CMK (cell line): ENCODE results near the gene GNRHR.
"Not testable (repeated sequence)": the region's sequence is repeated elsewhere in the genome, so short reads cannot be mapped to it uniquely, and the experiment has no call there.

Experiments used
- DNase-seq: peaks from one replicate; pipeline ENCODE4 v3.0.0-alpha.2; 2010; ENCODE audit warnings: low read depth

The GNRHR gene

DNA sequence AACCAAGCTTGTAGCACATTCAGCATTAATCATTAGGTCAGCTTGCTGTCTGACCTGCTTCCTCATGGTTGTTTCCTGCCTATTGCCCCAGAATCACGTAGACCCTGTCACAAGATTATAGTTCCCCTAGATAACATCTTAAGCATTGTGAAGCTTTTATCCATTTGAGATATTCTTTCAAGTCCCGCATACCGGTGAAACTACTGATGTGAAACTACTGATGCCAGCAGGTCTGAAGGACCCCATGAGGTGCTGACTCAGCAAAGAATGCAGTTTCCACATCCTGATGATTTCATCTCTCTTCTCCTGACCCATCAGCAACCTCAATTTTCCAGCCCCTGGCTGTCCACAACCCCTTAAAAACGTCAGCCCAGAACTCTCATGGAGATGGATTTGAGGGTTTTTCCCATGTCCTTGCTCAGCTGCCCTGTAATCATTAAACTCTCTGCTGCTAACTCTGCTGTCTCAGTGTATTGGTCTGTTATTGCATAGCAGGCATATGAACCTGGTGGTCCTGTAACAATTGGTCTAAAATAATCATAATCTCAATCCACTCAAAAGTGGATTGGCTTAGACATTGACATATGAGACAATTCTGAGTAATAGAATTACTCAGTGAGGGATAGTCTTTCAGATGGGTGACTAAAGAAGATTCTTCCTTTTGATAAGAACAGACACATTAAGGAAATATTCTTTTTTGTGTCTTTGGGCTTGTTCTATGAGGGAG lies 26.9 kb downstream of the GNRHR start:
- no peak for DNase-seq

DNA sequence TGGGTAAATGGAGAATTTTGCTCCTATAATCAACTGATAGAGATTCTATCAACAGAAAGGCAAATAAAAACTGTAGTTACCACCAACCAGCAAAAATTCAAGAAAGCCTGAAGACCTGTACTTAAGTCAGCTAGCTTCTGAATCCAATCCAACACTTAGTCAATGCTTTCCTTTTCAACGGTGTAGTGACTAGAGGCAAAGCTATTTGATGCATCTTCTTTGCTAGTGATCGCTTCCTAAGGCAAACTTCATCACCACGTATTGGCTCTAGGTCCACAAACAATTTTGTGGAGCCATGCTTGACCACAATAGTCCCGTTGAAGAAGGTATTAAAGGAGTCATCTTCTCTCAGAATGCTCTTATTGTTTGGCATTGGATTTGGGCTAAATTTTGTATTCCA lies 28.2 kb downstream of the GNRHR start:
- no peak for DNase-seq

DNA sequence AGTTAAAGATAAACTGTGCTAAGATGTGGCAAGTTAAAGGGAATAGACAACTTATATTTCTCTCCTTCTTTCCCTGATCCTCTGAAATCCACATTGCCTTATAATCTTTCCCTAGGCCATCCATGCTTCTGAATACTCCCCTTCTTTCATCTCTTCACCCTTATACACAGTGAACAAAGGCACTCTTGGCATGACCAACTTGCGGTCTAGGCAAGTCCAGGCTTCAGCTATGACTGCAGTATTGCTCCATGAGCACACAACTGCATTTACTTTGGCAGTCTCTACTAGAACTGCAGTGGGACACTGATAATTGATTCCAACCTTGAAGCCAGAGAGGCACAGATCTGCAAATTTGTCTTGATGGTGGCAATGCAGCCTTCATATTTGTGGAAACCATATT lies 29.1 kb downstream of the GNRHR start:
- no peak for DNase-seq

DNA sequence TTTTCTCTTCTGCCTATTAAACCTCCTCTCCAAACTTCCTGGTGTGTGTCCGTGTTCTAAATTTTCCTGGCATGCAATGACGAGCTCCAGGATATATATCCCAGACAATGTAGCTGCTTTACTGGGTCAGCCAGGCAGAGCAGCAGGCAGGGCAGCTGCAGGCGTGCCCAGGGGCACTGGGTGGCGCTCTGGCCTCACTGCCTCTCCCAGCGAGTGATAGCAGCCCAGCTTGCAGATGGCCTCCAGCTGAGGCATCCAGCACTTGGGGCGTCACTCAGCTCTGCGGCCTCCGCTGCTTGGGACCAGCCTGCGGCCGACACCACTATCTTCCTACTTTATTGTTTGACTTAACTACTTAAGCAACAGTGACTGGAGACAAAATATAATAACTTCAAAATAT lies 30.2 kb downstream of the GNRHR start:
- no peak for DNase-seq

DNA sequence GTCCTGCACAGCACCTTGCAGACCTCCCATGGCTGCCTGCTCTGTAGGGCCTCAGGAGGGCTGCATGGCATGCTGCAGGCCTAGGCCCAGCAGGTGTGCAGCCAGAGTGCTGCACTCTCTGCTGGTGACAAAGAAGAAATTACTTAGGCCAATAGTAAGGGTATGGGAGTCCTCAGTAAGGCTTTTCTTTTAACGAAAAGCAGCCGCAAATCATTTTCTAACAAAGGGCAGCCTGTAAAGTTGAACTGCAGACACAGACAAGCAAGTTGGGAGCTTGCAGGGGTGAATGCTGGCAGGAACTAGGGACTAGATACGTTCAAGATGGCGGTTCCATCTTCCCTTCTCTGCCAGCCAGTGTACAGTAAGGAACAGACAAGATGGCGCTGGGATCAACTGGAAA lies 30.8 kb downstream of the GNRHR start:
- no peak for DNase-seq

DNA sequence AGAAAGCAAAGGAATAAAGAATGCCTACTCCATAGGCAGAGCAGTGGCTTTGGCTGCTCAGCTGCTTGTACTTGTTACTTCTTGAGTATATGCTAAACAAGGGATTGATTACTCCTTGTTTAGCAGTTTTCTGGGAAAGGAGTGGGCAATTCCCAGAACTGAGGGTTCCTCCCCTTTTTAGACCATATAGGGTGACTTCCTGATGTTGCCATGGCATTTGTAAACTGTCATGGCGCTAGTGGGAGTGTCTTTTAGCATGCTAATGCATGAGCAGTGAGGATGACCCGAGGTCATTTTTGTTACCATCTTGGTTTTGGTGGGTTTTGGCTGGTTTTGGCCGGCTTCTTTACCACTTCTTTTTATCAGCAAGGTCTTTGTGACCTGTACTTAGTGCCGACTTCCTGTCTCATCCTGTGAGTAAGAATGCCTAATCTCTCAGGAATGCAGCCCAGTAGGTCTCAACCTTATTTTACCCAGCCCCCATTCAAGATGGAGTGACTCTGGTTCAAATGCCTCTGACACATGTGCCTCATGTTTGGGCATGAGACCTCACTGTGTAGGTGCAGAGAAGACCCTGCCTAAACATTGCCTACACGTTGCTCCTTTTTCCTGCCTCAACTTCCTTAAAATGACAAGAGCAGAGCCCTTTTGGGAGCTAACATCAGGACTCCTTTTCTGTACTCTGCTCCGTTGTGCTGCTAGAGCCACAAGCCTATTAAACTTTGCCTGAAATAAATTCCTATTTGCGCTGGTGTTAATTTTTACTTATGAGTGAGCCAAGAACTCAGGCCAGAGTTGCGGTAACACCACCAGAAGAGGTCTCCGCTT lies 32.2 kb downstream of the GNRHR start:
- DNase-seq: no peak

DNA sequence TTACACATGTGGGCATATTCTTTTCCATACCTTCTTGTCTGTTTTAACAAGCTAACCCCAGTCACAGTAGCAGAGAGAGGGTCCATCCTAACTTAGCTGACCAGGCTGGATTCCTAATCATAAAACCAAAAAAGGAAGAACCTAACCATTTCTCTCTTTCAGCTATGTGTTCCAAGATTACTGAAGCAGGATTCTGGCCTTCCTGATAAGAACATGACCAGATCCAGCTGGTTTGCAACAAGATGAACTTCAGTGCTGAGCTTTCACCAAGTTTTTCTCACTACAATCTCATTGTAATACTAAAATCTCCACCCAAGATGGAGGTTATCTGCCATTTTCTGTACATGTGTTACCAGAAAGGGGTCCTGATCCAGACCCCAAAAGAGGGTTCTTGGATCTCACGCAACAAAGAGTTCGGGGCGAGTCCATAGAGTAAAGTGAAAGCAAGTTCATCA lies 32.8 kb downstream of the GNRHR start:
- no peak for DNase-seq

DNA sequence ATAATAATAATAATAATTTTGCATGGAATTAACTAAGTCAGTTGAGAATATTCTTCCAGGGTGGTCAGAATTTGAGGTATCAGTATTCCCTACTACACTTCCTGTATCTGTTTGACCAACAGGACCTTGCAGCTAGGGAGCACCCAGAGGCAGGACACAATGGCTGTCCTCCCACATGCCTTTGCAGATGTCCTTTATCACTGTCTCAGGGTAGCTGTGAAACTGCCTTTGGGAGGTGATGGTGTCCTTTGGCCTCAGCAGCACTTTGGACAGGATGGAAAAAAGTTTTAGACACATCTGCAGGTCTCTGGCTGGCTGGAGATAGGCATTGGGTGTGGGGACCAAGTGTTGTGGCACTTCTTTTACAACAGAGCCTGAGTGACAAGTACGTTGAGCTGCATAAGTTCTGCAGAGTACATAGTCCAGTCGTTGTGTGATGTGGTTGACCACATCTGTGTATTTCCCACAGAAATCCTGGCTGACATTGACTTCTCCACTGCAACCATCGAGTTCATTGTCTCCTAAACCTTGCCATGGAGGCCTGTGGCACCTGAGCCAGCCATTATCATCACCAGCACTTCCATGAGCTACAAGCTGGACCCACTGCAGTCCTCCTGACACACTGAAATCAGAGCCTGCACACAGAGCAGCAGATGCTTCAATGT lies 34.1 kb downstream of the GNRHR start:
- no peak for DNase-seq

DNA sequence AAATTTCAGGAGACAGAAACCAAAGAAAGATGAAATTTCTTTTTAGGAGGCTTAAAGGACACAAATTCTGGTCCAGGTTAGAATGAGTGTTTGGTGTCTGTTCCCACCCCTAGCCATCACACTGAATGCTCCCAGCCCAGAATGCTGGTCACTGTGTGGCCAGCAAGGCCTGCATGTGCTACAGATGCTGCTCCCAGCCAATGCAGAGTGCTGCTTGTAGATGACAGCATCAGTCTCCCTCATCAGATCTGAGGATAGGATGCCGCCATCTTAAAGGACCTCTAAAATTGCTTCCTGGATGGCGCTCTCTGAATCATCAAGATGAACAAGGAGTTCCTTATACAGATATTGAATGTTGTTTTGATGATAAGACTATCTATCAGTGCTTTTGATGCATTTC lies 35.3 kb downstream of the GNRHR start:
- DNase-seq: no peak

DNA sequence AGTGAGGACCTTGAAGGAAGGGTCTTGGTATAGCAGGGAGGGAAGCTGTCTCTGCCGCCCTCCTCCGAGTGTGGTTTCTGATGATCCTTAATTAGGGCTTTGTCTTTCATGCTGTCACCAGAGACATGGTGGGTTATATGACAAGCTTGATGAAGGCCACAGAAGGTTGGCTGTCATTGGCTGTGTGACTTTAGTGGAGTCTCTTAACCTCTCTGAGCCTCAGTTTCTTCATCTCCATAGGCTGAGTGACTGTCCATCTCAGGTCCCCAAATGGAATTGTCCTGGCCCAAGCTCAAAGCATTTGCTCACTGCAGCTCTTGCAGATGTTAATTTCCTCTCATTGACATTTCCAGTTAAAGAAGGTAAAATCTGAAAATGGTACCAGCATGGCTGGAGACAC lies 36.6 kb downstream of the GNRHR start:
- DNase-seq: no peak

DNA sequence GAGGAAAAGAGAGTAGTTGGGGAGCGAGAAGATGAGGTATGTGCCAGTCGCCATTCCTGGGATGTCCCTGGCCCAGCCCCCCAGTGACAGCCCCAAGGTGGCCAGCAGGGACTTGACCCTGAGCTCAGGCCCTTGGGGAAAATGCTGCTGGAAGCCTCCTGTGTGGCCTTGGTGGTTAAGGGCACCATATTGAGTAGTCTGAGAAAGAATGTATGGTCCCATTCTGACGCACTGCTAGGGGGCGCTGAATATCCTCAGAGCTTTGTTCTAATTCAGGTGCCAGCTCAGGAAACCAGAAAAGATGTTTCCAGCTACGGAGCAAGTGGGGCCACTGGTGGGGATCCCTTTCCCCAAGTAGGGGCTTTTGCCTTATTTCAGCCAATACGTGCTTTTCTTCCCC lies 39.2 kb downstream of the GNRHR start:
- DNase-seq: no peak

DNA sequence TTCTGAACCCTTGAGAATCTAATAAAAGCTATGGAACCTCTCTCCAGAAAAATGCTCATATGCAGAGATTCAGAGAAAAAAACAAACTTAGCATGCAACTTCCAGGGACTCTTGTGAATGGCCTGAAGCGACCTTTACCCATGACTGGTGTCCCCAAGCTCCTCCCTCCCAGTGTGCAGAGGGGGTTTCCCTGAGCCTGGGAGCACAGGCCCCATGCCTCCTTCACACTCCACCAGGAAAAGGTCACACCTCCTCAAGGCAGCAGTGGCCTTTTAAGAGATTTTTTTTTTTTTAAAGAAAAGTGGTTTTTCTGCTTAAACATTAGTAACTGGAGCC lies 40.0 kb downstream of the GNRHR start:
- no peak for DNase-seq

DNA sequence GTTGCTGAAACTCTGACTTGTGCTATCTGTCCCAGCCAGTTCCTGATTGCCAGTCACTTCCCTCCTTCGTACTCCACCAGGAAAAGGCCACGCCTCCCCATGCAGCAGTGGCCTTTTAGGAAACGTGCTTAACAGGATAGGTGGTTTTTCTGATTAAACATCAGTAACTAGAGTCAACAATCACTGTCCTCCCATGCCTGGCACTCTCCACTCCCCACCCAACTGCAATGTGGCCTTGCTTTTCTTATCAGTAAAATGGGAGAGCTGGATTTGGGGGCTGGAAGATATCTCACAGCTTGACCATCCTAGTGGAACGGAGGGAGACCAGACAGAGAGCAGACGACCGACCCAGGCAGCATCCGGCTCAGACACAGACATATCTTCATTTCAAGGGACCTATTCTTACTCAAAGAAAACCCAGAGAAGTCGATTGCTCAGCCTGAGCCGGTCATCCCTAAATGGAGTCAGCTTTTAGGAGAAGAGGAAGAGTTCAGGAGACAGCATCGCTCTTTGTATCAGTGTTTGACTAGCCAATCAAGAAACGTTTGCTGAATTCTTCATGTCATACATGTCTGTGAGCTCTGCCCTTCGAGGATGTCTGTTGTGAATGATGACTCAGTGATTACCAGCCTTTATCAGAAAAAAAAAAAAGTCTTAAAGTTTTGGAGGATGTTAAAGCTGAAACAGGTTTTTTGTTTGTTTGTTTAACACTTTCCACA lies 40.5 kb downstream of the GNRHR start:
- peak; percentile 43 for DNase-seq

DNA sequence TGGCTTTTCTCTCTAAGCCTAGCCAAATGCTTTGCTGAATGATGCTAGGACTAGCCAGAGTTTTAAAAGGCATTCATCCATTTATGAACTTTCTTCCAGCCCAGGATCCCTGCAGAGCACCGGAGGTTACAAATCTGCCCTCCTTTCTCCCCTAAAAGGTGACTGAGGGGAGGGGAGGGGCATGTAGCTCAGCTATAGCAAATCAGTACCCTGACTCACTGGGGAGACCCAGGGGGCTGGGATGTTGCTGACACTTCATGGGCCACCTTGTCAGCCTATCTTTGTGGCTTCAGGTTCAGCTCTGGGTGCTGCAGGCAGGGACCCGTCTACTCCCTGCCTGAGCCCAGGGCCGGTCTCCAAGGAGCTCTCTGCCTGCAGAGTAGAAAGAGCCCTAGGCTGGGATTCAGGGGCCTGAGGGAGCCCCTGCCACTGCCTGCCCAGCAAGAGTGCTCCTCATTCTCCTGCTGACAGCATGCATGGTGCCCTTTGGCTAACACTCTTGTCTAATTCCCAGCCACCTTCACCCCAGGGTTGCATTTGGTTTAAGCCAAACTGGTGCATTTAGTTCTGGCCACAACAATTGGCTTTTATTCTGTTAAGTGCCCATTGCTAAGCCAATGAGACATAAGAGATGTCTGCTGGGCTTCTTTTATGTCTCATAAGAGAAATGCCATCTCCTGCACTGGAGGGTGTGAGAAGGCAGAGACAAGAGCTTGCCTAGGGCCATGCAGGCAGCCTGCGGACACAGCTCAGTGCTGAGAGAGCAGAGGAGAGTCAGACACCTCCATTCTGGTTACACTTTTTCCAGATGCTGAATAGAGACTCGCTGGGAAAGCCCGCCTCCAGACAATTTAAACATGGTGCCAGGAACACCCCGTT lies 41.3 kb downstream of the GNRHR start:
- no peak for DNase-seq

DNA sequence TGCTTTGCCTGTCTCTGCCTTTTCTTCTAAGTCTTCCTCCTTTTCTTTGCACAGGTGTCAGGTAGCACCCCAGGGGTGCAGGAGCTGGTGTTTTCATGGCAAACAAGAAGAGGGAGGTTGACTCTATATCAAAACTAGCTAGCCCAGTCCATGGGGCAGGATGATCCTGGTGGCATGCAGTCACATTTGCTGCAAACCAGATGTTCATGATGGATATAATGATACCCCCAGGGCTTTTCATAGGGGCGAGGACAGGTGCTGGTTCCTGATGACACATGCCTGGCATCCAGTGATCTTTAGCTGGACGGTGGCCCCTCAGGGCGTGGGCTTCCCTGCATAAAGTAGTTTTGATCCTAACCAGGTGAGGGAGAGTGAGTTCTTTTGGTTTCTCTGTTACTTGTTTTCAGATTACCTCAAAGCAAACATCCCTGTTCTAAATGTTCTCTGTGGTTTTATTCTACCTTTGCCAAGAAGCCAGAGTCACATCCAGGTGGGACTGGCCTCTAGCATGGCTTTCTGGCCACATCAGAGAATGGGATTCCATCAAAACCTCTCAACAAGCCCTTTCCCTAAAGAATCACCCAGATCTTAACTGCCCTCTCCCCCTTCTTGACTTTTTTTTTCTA lies 42.1 kb downstream of the GNRHR start:
- no peak for DNase-seq

DNA sequence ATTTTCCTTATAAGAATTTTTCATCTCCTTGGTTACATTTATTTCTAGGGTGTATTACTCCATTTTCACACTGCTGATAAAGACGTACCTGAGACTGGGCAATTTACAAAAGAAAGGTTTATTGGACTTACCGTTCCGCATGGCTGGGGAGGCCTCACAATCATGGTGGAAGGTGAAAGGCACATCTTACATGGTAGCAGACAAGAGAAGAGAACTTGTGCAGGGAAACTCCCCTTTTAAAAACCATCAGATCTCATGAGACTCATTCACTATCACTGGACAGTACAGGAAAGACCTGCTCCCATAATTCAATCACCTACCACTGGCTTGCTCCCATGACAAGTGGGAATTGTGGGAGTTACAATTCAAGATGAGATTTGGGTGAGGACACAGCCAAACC lies 47.5 kb downstream of the GNRHR start:
- not testable (repeated sequence) for DNase-seq

DNA sequence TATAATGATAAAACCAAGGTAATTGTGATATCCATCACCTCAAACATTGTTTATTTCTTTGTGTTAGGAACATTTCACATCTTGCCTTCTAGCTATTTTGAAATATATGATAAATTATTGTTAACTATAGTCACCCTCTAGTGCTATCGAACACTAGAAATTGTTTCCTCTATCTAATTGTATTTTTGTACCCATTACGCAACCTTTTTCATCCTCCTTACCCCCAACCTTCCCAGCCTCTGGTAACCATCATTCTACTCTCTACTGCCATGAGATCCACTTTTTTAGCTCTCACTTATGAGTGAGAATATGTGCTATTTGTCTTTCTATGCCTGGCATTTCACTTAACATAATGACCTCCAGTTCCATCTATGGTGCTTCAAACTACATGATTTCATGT lies 49.3 kb downstream of the GNRHR start:
- no peak for DNase-seq

DNA sequence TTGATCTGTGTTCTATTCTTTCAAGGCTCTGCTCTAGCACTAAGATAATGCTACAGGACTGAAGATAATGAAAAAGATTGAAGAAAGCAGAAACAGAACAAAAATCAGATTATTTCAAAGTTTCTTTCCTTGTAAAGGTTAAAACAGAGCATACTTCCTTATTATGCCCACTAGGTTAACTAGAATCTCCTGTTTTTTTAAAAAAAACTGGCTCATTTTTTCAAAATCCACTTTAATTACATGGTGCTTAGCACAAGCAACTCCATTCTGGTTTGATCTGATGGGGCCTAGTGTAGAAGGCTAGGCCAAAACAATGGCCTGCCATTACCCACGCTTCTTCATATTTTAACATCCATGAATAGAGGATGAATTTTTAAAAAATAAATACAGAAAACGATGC lies 52.0 kb downstream of the GNRHR start:
- no peak for DNase-seq

DNA sequence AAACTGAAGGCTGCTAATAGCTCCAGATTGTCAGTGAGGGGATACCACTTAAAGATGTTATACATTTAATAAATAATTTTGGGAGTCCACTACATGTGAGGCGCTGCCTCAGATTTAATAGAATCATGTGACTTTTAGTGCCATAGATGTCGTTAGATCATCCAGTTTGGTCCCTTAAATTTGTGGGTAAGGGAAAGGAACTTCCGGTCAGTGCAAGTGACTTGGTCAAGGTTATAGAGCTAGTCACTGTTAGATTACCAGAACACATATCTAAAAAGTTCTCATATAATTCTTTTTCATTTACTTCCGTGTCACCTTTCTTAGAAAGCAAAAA lies 52.7 kb downstream of the GNRHR start:
- DNase-seq: no peak

DNA sequence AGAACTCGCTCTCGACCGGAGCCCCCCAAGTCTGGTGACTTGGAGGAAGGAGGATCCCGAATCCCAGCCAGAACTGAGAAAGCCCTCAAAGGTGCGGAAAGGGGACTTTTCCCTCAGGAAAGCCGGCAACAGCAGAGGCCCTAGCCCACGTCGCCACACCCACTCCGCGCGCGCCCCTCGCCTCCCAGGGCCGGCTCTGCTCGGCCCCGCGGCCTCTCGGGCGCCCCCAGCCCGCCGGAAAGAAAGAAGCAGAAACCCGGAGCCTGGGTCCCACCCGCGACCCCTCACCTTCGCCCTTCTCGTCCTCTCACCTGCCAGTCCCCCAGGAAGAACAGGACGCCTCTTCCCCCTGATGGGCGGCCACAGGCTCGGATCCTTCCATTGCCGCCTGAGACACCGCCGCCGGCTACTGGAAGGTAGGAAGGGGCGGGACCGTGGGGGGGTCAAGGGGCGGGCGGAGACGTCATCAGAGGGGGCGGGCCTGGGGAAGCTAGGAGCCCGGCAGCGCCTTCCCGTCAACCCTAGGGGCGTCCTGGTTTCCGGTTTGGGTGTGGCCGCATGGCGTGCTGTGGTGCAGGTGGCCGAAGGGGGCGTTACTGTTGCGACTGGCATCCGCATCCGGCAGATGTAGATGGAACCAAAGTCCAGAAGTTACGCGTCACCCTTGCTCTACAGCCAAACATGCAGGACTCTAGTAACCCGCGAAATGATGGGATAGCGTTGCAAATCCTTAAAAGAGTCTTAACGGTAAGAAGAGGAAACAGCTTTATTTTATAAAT lies 53.3 kb downstream of the GNRHR start, which contains the start of gene UBA6:
Gene UBA6, minus strand, starts transcription at position 418 of the 779 bp plus-strand sequence. Its CDS starts 36 bp downstream, at position 382.
- peak; percentile 92 for DNase-seq
